GM21737 (cell line): ENCODE results near the gene OBSL1.

Experiments used
- ATAC-seq: cut with Tn5 transposase; IDR thresholded peaks from one replicate; pipeline ENCODE4 v1.9.1; 2021; ENCODE audit warnings: mild to moderate bottlenecking, moderate library complexity; ENCODE audit not compliant: unreplicated experiment

Gene OBSL1

DNA sequence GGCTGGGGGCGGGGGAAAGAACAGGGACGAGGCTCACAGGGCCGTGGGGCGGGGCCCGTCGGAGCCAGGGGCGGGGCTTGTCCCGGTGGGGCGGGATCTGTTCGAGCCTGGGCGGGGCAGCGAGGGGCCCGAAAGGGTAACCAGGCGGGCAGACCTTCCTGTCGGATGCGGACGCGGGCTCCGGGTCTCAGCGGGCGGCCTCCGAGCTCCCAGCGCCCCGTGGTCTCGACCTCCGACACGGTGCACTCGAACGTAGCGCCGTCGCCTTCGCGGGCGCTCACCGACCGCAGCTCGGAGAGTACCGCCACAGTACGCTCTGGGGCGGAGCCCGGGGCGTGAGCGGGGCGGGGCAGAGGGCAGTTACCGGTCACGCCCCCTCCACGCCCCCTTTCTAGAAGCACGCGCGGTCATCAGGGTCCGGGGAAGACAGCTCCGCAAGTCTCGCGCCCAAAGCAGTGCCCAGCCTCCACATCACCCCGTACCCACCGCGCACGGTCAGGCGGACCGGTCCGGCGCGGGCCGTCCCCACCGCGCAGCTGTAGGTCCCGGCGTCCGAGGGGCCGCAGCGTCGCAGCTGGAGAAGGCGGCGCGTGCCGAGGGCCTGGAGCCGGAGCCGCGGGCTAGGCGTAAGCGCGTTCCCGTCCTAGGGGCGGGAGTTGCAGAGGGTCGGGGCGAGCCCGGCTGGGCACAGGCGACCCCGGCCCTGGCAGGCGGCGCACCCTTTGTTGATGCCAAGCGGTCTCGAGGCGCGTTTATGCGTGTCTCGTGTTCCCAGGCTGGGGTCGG is 18.8 kb downstream of the OBSL1 start:
- ATAC-seq = peak; percentile 84

DNA sequence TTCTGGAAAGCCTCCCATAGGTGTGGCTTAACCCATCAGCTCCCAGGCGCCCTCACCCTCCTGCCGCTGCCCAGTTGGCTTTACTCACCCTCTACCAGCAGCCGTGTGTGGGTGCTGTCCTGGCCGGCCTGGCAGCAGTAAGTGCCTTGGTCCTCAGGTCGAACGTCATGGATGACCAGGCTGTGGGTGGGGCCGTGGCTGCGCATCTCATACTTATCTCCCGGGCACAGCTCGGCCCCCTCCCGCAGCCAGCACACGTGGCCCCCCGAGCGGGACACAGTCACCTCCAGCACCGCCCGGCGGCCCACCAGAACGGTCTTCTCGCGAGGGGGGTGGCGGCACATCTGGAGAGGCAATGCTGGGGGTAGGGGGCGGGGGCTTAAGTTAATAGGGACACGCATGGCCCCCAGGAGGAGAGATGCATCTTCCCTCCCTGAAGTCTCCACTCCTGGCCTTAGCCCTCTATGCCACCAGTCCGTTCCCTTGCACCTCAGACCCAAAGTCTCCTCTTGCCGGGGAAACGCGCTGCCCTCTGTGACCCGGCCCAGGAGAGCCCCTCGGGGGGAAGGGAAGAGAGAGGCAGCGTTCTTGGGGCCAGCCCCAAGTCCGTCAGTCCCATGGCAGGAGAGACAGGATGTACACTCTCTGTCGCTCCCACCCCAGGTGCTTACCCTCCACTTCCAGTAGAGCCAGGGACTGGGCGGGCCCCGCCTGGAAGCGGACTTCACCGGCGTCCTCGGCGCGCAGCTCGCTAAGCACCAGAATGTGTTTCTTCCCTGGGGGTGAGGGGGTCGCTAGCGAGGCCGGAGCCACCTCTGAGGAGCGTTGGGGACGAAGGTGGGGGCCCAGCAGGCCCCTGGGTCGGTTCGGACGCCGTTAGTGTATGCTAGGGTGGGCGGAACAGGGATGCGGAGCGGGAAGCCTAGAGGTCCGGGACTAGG is 19.6 kb downstream of the OBSL1 start:
- ATAC-seq = peak; percentile 27

DNA sequence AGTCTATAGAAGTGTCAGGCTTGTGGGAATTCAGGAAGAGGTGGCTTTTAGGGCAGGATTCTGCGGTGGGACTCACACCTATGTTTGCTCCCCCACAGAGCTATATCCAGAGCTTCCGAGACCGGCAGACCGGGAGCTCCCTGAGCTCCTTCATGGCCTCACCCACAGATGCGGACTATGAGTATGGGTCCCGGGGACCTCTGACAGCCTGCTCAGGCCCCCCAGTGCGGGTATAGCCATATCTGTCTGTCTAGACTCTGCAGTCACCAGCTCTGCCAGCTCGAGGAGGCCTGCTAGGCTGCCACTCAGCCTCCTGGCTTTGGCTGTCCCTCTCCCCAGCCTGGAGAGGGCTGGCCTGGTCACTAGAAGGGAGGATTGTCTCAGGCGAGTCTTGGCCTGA is 21.7 kb downstream of the OBSL1 start:
- ATAC-seq = no peak

DNA sequence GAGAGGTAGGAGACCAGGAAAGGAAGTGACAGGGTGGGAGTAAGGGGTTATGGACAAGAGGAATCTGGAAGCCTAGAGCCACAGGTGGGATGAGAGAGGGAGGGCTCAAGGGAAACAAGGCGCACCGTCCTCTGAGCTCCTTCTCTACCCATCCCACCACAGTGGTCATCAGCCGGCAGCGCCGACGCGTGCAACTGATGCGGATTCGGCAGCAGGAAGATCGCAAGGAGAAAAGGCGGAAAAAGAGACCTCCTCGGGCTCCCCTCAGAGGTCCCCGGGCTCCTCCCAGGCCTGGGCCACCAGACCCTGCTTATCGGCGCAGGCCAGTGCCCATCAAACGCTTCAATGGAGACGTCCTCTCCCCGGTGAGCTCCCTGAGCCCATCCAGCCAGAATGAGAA is 22.3 kb downstream of the OBSL1 start:
- ATAC-seq = no peak

DNA sequence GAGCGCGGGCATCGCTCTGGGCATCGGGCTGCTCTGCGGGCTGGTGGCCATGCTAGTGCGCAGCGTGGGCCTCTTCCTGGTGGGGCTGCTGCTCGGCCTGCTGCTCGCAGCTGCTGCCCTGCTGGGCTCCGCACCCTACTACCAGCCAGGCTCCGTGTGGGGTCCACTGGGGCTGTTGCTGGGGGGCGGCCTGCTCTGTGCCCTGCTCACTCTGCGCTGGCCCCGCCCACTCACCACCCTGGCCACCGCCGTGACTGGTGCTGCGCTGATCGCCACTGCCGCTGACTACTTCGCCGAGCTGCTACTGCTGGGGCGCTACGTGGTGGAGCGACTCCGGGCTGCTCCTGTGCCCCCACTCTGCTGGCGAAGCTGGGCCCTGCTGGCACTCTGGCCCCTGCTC is 23.7 kb downstream of the OBSL1 start:
- ATAC-seq = no peak

DNA sequence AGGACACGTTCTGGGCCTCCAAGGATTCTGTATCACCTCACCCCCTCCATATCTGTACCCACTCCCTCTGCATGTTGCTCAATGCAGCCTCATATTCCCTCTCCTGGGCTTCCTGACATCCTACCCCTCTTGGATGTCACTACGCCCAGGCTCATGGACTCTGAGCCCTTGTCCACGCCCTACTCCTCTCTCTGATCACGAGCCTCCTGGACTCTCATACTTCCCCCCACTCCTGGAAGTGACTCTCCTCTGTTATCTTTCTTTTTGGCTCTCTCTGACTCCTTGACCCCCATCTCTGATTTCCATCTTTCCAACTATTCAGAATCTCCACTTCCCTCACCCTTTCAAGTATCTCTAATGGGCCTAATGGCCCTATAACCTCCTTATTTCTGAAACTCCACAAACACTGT is 25.4 kb downstream of the OBSL1 start:
- no peak for ATAC-seq

DNA sequence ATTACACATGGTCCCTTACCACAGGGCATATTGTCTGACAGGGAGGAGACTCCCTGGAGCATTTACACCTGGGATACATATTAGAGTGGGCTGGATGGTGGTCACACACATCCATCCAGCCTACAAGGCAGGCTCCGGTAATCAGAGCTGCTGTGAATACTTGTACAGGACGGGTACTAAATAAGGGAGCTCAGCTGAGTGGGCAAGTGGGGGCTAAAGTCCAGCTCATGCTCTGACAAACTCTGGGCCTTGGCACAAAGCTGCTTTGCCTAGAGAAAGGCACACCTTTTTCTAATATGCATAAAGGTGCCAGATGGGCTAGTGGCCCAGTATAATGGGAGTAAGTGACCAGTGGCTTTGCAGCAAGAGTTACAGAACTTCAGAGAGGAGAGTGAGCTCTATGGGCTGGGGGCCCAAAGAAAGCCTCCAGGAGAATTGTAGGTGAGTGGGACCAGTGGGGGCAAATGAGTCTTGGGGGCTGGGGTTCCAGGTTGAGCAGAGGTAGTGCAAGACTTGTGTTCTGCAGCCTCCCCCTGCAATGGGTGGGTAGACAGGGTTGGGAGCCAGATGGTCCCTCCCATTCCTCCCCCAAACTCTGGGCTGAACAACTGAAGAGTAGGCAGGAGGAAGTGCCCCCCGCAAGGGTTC is 25.9 kb downstream of the OBSL1 start:
- no peak for ATAC-seq

DNA sequence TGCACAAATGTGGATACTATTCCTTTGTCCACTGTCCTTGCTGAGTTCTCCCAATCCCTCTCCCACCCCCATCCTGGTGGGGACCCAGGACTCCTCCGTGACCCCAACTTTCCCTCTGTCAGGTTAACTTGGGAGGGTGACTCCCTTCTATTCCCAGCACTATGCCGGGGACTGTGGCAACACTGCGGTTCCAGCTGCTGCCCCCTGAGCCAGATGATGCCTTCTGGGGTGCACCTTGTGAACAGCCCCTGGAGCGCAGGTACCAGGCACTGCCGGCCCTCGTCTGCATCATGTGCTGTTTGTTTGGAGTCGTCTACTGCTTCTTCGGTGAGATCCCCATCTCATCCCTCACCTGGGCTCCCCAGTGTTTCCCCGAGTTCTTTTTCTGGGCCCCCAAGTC is 26.8 kb downstream of the OBSL1 start:
- no peak for ATAC-seq

DNA sequence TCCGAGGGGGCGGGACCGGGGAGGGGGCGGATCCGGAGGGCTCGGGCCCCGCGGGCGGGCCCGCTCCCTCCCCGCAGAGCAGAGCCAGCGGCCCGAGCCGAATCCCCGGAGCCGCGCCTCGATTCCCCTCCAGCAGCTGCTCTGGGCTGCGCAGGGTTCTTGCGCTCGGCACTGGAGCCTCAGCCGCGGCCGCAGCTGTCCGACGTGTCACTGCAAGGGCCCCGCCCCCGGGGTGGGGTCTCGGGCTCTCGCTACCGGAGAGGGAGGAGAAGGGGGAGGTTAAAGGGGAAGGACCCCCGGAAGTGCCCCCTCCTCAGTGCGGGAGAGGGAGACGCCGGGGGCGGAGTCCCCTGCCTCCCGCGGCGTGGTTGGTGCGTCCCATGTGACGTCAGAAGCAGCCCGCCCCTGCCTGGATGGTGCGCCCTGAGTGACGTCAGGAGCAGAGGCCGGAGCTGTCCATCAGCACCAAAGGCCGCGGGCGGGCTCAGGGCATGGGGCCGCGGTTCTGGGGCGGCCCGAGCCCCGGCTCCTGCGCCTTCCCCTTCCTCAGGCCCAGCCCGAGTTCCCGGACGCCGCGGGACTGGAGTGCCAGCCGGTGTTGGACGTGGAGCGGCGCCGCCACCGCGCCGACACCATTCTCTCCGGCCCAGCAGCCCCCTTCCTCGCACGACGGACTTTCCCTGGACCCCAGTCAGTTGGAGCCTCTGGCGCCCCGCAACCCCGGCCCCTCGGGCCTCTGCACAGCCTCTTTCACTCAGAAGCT is 27.6 kb downstream of the OBSL1 start, which contains the start of the genes CHPF and TMEM198:
TSS of gene CHPF (minus strand) at position 214 of the 763 bp plus-strand sequence. CDS start 271 bp downstream, outside the sequence.
TSS of gene TMEM198 (plus strand) at position 433 of the 763 bp plus-strand sequence. CDS start 700 bp downstream, outside the sequence.
- peak; percentile 61 for ATAC-seq

DNA sequence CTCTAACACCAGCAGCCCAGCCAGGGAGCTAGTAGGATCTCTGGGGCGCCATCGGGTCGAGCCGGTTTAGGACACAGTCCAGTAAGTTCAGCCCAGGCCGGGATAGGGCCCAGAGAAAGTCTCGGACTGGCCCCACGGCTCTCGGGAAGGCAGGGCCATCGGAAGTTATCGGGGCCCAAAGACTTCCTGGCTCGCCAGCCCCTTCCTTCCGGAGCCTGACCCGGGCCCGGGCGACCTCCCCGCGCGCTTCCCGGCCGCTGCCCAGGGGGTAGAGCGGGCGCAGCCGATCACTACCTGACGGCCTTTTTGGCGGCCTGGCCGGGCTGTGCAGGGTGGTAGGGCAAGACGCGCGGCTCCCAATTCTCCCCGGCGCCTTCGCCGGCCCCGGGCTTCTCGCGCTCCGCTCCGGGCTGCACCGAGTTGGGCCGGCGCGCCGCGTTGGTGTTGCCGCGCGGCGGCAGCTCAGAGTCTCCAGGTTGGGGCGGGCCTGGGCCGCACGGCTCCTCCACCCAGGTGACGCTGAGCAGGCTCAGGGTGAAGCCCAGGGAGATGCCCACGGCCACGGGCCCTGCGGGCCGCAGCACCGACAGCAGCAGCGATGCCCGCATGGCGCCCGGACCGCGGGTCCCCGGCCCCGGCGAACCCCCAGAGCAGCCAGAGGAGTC is 28.3 kb downstream of the OBSL1 start:
- peak; percentile 25 for ATAC-seq

DNA sequence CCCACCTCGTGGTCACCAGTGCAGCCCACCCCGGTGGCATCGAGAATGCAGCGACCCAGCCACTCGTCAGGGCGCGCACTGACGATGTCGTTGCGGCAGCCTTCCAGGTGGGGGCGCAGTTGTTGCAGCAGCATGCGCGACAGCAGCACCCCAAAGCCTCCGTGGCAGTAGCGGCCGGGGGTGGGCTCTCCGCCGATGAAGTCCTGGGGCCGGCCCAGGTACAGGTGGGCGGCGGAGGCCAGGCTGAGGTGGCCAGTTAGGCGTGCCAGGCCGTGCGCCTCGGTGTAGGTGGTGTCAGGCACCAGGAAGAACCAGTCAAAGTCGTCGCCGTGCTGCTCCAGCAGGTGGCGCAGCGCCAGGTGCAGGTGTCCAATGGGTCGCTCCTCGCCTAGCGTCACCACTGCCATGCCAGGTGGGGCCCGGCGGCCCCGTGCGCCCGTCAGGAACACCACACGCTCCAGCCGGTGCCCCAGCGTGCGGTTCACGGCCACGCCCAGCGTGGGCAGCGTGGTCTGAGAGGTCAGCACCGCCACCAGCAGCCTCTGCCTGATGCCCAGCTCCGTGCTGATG is 29.6 kb downstream of the OBSL1 start:
- ATAC-seq = peak; percentile 47

DNA sequence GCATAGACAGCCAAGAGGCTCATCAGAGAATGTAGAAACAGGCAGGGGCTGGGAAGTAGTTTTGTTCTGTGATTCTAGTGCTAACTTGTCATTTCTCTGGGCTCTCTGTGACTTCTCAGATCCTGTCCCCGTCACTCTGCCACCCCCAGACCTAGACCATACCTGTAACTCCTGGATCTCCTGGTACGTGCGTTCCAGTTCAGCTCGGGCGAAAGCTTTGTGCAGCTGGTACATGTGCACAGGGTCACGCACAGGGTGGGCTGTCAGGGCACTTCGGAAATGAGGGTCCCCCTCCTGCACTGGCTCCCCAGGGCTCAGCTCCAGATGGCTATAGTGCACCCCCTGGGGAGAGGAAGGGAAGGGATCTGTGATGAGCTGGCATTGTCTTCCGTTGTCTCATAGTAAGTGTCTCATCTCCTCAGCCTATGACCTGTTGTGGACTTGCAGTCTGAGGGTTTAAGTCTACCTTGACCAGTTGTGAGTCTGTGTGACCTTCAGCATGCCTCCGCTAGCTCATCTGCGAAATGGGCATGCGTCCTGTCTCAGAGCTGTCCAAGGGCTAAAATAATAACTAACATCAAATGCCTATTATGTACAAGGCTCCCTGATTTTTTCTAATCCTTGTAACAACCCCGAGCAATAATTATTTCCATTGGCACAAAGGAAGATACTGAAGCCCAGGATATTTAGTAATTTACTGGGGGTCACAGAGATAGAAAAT is 30.4 kb downstream of the OBSL1 start:
- no peak for ATAC-seq

DNA sequence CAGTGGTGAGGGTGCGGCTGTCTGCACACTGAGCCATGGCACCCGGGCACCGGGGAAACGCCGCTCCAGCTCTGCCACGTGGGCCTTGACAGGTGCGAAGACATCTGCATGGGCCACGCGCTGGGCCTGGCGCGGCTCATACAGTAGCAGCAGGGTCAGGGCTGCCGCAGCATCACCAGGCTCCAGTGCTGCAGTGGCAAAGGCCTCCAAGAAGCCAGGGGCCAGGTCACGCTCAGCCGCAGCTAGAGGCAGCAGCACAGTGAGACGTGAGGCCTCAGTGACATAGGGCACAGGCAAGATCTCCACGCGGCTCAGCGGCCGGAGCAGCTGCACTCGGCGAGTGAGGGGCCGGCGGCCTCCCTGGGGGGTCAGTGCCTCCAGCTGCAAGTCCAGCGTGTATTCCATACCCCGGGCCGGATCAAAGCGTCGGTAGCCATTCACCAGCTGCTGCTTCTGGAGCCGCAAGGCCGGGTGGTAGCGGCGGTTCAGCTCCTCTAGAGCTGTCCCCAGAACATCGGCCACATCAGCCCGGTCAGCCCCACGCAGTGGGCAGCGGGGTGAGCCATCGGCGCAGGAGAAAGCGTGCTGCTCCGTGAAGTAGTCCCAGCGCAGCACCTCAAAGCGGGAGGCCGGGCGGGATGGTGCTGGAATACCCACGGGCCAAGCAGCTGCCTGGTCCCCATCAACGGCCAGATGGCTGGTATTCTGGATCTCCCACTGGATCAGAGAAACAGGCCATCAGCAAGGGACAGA is 31.2 kb downstream of the OBSL1 start:
- no peak for ATAC-seq

DNA sequence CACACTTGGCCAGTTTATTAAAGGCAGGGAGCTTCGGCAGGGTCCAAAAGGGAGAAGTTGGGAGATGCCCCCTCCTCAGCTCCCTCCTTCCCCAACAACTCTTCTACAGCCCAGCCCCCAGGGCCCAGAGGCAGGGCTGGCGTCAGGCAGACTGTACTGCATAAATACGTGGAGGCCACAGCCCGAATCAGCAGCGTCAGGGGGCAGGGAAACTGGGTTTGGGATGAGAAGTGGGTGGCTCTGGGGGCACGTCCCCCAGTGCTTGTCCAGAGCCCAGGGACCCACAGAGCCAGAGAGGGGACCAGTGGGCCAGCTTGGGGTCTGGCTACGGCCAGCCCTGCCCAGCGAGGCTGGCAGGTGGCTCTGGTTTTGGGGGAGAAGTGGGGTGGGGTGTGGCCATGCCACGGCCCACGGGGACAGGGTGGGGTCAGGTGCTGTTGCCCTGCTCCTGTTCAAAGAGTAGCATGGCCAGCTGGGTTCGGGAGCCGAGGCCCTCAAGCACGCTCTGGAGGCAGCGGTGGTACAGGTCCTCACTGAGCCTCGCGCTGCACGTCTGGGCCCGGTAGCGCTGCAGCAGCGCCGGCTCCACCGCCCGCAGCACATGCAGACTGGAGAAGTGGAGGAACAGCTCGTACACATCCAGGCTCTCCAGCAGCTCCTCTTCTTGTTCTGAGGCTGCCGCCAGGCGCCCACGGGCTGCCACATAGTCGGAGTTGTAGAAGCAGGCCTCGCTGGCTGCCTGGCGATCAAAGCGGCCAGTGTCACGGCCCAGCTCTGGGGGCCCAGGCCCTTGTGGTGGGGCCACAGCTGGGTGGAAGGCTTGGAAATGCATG is 32.2 kb downstream of the OBSL1 start:
- no peak for ATAC-seq

DNA sequence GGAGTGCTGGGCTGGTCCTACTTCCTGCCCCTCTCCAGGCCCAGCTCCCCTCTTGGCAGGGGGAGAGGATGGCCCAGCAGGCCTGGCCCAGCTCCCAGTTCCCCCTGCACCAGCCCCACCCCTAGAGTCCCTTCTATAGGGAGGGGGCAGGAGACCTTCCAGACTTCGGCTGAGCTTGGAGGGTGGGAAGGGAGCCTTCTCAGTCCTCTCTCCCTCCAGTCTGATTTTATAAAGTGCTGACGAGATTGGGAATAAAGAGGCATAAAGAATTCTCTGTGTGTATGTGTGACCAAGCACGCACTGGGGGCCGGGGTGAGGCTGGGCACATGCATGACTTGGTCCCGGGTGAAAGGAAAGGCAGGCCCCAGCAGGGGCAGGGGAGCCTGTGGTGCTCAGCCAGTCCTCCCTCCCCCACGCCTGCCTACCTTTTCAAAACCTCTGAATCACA is 32.8 kb downstream of the OBSL1 start:
- no peak for ATAC-seq

DNA sequence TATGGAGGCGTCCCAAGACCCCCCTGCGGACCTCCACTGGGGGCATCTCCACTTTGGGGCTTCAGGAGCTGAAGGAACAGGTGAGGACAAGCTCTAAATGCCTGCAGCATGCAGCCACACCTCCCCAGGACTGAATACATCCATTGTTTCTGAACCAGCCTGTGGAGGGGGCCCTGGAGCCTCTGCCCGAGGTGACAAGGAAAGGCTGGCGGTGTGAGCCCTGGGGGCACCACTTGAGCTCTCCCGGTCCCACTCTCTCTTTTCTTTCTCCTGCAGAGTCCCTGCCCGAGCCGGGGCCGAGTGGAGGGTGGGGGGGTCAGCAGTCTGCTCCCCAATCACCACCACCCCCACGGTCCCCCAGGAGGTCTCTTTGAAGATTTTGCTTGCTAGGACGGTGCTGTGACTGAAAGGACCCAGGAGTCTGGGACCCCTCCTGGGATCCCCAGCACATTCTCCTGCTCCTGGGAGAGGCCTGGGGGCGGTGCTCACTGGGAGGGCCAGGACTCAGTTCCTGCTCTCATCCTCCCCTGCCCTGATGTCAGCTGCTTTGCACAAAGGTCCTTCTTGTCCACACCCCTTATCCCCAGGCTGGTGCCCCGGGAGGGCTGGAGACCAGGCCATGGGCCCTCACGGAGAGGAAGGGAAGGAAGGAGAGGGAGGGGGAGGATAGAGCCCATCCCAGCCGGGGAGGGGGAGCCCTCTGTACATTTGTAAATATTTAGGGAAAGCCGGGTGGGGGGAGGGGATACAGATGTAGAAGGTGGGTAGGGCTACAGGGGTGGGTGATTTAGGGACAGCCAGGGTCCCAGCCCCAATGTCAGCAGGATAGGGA is 33.5 kb downstream of the OBSL1 start:
- no peak for ATAC-seq
